Cardiac muscle cell (in vitro differentiated cells and primary cell): ENCODE results near the gene LRP8. TPM values are rescaled to one million over a fixed set of nuclear protein-coding genes. Genes with fewer than 3 reads are reported as not detected.

Source experiments
- DNase-seq, 2 donors: peaks; one replicate each; pipeline versions ENCODE4 v3.0.0 to v3.0.0-alpha.2; 2010 to 2017; ENCODE audit warnings: low read depth in 1 of 2, low spot score in 1 of 2
- H3K27ac ChIP-seq: fragments of 200-600 bp; sonication (generic); 2 replicates; pipeline ENCODE4 v1.5.1; 2016
- H3K27me3 ChIP-seq: fragments of 200-600 bp; sonication (generic); 2 replicates; pipeline ENCODE4 v1.6.0; 2016; ENCODE audit warnings: control low read depth
- H3K36me3 ChIP-seq: fragments of 200-600 bp; sonication (generic); 2 replicates; pipeline ENCODE4 v1.5.1; 2016; ENCODE audit warnings: control low read depth
- H3K4me1 ChIP-seq: fragments of 200-600 bp; sonication (generic); 2 replicates; pipeline ENCODE4 v1.8.1; 2017; ENCODE audit warnings: low read depth, mild to moderate bottlenecking, mixed run types
- H3K4me3 ChIP-seq: fragments of 200-600 bp; sonication (generic); 2 replicates; pipeline ENCODE4 v1.5.1; 2016; ENCODE audit warnings: mild to moderate bottlenecking
- H3K9me3 ChIP-seq: fragments of 200-600 bp; sonication (generic); 2 replicates; pipeline ENCODE4 v1.5.1; 2017; ENCODE audit warnings: low read depth, mild to moderate bottlenecking, control low read depth
- polyA plus RNA-seq: library from polyadenylated mRNA; unstranded; fragments of >200 nt; fragmentation: Nextera tagmentation; extraction: Ambion mirVana; gene quantifications from 2 replicates; pipeline ENCODE4 v1.2.1, GENCODE V29; 2016
- total RNA-seq: library from RNA; depleted of rRNA; stranded (reverse); fragments of >200 nt; gene quantifications from 2 replicates; pipeline ENCODE4 v1.2.3, GENCODE V29; 2016
- TF ChIP-seq, protein P1 (sequence below): IDR thresholded peaks from 2 replicates; pipeline ENCODE4 v1.5.1; 2012; ENCODE audit warnings: low read depth, mild to moderate bottlenecking, low read length

Gene LRP8
- total and polyA plus RNA-seq, 2 experiments from 2014 or later: 5.4 to 9.7 TPM

DNA sequence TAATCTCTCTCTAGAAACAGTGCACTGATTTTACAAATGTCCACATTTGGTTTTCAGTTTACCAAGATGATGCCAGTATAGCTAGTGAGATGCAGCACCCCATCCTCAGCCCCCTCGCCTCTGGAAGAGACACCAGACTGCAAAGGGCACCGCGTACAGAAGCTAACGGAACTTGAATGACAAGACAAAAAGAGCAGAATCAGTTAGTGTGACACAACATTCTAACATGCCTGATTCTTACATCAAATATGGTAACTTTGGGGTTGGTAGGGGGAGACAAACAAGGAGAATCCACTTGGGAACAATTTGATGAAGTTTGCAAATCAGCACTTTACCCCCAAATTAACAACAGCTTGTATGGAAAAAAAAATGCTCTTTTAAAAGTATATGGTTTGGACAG is 85.5 kb downstream of the LRP8 start:
- no peaks in the 10 kb centered on the region for H3K9me3 ChIP-seq
- no peak overlapping the region for H3K4me3 ChIP-seq
- TF ChIP-seq, protein P1, sequence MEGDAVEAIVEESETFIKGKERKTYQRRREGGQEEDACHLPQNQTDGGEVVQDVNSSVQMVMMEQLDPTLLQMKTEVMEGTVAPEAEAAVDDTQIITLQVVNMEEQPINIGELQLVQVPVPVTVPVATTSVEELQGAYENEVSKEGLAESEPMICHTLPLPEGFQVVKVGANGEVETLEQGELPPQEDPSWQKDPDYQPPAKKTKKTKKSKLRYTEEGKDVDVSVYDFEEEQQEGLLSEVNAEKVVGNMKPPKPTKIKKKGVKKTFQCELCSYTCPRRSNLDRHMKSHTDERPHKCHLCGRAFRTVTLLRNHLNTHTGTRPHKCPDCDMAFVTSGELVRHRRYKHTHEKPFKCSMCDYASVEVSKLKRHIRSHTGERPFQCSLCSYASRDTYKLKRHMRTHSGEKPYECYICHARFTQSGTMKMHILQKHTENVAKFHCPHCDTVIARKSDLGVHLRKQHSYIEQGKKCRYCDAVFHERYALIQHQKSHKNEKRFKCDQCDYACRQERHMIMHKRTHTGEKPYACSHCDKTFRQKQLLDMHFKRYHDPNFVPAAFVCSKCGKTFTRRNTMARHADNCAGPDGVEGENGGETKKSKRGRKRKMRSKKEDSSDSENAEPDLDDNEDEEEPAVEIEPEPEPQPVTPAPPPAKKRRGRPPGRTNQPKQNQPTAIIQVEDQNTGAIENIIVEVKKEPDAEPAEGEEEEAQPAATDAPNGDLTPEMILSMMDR: no peak
- H3K36me3 ChIP-seq: no peaks in the 10 kb centered on the region
- no peaks in the 10 kb centered on the region for H3K27me3 ChIP-seq
- H3K27ac ChIP-seq: no peak overlapping the region
- no peak for DNase-seq
- H3K4me1 ChIP-seq: no peaks in the 10 kb centered on the region

DNA sequence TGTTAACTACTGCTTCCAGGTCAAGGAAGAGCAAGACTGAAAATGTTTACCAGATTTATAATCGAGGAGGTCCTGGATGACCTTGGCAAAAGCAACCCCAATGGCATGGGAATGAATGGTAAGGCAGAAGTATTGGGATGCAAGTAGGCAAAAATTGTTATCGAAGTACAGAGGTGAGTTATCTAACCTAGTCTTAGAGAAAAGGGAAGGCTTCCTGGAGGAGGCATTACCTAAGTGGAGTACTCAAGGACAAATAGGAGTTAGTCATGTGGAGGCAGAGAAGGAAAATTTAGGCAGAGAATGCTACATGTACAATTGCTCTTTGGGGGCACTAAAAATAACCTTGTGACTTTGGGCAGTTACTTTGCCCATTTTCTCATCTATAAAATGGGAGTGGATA is 86.0 kb downstream of the LRP8 start:
- Histone ChIP-seq H3K36me3 (no peaks in the 10 kb centered on the region), H3K27ac (no peak overlapping the region), H3K27me3 (no peaks in the 10 kb centered on the region), H3K4me3 (no peak overlapping the region), H3K9me3 (no peaks in the 10 kb centered on the region), H3K4me1 (no peaks in the 10 kb centered on the region)
- no peak for DNase-seq
- TF ChIP-seq, protein P1: no peak

DNA sequence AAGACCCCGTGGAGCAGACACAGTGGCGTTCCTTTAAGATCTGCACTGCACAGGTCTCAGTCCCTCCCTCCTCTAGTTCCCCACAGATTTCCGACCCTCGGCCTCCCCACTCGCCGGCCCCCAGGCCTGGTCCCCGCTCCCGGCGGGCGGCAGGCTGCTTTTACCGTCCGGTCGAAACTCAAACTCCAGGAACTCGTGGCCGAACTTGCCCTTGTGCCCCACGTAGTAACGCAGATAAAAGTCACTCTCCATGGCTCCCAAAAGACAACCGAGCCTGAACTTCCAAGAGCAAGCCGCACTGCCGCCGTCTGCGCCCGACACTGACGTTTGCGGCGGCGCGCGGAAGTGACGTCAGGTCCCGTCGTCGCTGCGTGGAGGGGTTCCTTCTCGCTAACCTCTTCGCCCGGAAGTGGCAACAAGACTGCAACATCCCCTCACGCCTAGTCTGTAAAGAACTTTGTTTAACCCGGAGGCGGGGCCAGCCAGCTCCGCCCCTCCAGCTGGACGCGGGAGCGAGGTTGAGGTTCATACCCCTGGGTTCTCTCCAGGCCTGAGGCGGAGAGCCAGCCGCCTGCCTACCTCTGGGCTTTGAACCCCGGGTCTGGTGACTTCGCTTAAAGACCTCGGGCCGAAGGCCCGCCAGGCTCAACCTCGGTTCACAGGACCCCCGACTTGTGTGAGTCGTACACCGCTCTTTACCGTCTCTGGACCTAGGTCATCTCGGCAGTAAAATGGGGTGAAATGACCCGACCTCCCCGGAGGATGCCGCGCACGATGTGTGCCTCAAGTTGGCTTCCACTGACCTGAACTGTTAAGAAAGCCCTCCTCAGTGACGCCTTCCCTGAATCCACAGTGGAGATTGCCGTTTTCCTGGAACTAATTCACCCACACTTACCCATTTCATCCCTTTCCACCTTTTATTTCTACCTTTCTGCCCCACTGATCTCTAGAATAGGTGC is 89.4 kb downstream of the LRP8 start, which contains the start of gene MAGOH:
TSS of gene MAGOH (minus strand) at position 322 of the 959 bp plus-strand sequence. CDS start at position 252, 70 bp downstream.
- peak; percentile 94 to 98 for DNase-seq
- Histone ChIP-seq H3K9me3 (no peaks in the 10 kb centered on the region), H3K27me3 (no peaks in the 10 kb centered on the region), H3K27ac (peak within 1 kb of the TSS; percentile 83), H3K4me3 (peak within 1 kb of the TSS; percentile 83), H3K4me1 (no peaks in the 10 kb centered on the region), H3K36me3 (peaks cover 21% of the 10 kb centered on the region)
- TF ChIP-seq, protein P1: no peak

DNA sequence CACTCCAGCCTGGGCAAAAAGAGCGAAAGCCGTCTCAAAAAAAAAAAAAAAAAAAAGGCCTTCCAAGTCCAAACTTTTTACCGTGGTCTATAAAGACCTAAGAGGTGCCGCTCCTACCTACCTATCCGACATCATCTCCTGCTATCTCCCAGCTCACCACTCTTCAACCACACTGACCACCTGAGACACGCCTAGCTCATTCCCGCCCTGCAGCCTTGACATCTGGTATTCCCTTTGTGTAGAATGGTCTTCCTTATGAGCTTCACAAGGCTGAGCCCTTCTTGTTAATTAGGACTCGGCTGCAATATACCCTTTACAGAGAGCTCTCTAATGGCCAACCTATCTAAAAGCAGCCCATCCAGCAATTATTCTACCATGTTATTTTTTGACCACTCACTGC is 90.2 kb downstream of the LRP8 start:
- peak overlapping the region; percentile 83 for H3K27ac ChIP-seq
- DNase-seq: no peak
- H3K36me3 ChIP-seq: peaks cover 27% of the 10 kb centered on the region
- H3K4me3 ChIP-seq: peak overlapping the region; percentile 83
- TF ChIP-seq, protein P1: no peak
- no peaks in the 10 kb centered on the region for H3K27me3 ChIP-seq
- H3K4me1 ChIP-seq: no peaks in the 10 kb centered on the region
- H3K9me3 ChIP-seq: no peaks in the 10 kb centered on the region

DNA sequence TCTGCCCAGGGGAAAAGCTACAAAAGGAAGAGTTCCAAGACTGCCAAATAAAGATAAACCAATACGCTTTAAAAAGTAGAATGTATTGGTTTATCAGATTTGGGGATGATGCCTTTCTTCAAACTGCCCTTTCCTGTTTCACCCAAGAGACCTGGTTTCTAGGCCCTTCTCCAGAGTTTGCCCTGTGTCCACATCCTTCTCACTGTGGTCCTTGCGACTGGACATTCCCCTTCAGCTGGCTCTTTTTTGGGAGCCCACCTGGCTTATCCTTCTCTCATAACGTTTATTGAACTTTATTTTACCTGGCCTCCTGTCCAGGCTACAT is 106.9 kb downstream of the LRP8 start:
- H3K27me3 ChIP-seq: no peaks in the 10 kb centered on the region
- H3K4me1 ChIP-seq: peaks cover 12% of the 10 kb centered on the region
- H3K27ac ChIP-seq: peak overlapping the region; percentile 95
- no peaks in the 10 kb centered on the region for H3K36me3 ChIP-seq
- no peak for DNase-seq
- peak overlapping the region; percentile 80 for H3K4me3 ChIP-seq
- H3K9me3 ChIP-seq: no peaks in the 10 kb centered on the region
- TF ChIP-seq, protein P1: no peak
